Prostate gland (tissue), 2 donors: ENCODE measurements around the gene KDM4B.

ENCODE experiments used
- CTCF ChIP-seq, 4 experiments: fragments of 200-600 bp in 2 of 4; fragments of 450-650 bp in 2 of 4; sonication (generic) in 2 of 4; IDR thresholded peaks; 1 replicate in 3 of 4; 2 replicates in 1 of 4; pipeline ENCODE4 v1.5.1; 2016 to 2019; ENCODE audit warnings: antibody characterized with exemption in 4 of 4, mild to moderate bottlenecking in 2 of 4, moderate library complexity in 2 of 4
- POLR2AphosphoS5 ChIP-seq: sonication (generic); formaldehyde crosslinking; IDR thresholded peaks from one replicate; pipeline ENCODE4 v1.6.1; 2017; ENCODE audit warnings: antibody characterized with exemption

GRCh38 chr19:5024282-5024681 lies 55.4 kb downstream of the KDM4B start:
- TF ChIP-seq POLR2AphosphoS5 (no peak), CTCF (IDR thresholded peaks at IDR 0.05) (no peak)
